Cardiac fibroblast (primary cell): ENCODE measurements around the gene CAMTA1.

Experiments used
- DNase-seq, 2 donors: peaks; one replicate each; pipeline versions ENCODE4 v3.0.0 to v3.0.0-alpha.2; 2010; ENCODE audit warnings: low read depth in 2 of 2
- H3K4me3 ChIP-seq, 2 donors: replicated peaks in 1 of 2; 1 replicate in 1 of 2; 2 replicates in 1 of 2; pipeline ENCODE4 v1.5.1; 2011; ENCODE audit warnings: low read depth in 2 of 2, low read length in 2 of 2, mild to moderate bottlenecking in 2 of 2, moderate library complexity in 1 of 2
- TF ChIP-seq, protein P1 (sequence below): IDR thresholded peaks from one replicate; pipeline ENCODE4 v1.5.1; 2011; ENCODE audit warnings: low read depth, mild to moderate bottlenecking, low read length, inconsistent platforms

The CAMTA1 gene

DNA sequence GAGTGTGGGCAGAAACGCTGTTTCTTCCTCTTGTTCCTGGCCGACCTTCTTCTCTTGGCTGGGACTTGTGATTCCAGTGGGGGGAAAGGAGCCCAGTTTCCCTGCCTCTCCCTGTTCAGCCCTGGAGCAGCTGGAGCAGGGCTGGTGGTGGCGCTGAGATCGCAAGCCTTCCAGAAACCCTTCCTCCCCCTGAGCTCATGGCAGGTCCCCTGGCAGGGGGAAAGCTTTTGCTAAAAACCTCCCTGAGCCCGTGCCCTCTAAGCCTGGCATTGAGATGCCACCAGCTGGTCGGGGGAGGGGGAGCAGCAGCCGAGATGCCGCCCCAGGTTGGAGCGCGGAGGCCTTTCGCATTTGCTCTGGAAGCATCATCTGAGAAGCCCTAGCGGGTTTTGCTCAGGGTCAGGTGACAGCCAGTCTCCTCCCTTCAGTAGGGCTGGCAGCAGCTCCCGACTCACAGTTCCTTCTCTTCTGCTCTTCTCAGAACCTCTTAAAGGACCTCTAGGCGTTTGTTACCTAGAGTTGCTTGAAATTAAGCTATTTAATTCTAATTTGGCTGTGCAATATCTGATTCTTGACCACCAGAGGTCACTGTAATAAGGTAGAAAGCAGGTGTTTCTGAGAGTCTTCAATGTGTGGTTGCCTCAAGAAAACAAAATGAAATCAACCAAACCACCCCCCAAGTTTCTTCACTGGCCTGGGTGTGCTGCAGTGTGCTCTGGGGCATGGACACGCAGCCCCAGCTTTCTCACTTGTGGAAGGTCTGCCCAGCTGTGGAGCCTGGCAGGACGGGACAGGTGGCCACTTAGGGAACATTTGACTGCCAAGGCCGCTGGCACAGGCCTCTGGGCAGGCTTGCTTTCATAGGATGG, 257.3 kb downstream of the CAMTA1 start:
- DNase-seq = peak; percentile 33 to 46
- TF ChIP-seq, protein P1, sequence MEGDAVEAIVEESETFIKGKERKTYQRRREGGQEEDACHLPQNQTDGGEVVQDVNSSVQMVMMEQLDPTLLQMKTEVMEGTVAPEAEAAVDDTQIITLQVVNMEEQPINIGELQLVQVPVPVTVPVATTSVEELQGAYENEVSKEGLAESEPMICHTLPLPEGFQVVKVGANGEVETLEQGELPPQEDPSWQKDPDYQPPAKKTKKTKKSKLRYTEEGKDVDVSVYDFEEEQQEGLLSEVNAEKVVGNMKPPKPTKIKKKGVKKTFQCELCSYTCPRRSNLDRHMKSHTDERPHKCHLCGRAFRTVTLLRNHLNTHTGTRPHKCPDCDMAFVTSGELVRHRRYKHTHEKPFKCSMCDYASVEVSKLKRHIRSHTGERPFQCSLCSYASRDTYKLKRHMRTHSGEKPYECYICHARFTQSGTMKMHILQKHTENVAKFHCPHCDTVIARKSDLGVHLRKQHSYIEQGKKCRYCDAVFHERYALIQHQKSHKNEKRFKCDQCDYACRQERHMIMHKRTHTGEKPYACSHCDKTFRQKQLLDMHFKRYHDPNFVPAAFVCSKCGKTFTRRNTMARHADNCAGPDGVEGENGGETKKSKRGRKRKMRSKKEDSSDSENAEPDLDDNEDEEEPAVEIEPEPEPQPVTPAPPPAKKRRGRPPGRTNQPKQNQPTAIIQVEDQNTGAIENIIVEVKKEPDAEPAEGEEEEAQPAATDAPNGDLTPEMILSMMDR = peak; percentile 47
- no peak overlapping the region for H3K4me3 ChIP-seq

DNA sequence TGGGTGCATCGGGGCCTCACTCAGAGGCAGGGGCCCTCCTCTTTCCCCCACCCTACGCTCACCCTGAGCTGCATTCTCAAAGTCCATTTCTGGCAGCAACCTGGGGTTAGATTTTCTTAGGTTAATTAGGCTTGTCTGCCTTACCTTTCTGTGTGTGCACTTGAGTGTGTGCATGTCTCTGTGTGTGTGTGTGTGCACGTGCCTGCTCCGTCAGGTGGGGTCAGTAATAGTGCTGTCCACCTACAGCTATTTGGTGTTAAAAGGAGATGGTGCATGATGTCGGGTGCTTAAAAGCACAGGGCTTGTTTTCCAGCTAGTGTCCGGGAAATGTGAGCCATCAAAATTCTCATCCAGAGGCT, 257.9 kb downstream of the CAMTA1 start:
- H3K4me3 ChIP-seq = no peak overlapping the region
- DNase-seq = no peak
- TF ChIP-seq, protein P1 = no peak

DNA sequence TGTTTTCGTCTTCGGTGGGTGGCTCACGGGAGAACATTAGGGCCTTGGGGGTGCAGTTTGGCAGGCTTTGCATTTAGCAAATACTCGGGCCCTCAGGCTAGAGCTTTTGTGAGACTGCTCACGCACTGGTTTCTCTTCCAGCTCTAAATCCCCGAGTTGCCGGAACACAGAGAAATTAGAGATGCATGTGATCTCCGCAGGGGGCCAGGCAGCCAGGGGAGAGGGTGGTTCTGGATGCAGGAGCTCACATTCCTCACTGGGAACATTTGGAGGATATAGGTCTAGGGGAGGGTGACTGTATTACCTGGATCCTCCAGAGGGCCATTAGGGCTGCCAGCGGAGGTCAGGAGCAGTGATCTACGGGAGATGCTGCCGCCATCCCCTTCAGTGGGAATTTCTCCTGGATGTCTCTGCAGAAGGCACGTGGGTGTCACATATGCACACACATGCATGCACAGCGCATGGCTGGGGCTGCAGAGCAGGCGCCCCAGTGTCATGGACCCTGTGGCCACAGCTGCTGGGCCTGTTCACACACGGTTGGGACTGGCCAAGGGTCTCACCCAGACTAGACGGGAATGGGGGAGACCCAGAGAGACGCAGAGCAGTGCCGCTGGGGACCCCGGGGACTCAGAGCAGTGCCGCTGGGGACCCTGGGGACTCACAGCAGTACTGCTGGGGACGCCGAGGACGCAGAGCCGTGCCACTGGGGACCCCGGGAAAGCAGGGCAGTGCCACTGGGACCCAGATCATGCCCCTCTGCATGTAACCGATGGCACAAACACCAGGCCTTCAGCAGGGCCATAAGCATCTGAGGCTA, 258.7 kb downstream of the CAMTA1 start:
- no peak overlapping the region for H3K4me3 ChIP-seq

DNA sequence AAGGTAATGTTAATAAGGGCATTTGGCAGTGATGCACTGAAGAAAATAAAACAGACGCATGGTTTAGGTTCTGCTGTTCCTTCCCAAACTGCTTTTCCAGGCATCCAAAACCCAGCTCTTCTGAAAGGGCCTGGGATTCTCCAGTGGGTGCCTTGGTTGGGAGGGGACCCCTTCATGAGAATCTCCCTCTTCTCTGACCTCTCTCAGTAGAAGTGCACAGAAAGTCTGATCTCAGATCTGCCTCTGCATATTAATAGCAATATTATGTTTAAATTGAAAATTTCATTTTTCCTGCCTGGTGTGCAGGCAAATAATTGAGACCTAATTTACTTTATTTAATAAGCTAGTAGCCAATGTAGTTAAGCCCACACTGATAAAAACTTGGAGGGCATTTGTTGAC, 260.6 kb downstream of the CAMTA1 start:
- no peak for DNase-seq
- H3K4me3 ChIP-seq = no peak overlapping the region
- TF ChIP-seq, protein P1 = no peak

More for the DNA sequence above, 258.7 kb downstream of the CAMTA1 start:
- DNase-seq = no peak
- TF ChIP-seq, protein P1 = no peak

DNA sequence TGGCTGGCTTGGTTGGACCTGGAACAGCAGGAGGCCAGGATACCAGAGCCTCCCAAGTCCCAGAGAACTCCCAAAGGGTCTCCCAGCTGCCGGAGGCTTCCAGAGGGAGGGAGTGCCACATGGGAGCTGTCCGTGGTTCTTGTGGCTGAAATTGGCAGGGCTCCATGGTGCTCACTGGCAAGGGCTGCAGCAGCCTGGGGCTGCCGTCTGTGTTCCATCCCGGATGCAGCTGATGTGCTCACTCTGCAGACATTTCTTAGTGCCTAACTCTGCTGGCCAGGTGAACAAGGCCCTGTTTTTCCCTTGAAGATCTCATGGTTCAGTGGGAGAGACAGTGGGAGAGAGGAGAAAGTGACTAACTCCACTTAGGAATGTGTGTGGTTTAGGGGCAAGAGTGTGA, 261.1 kb downstream of the CAMTA1 start:
- TF ChIP-seq, protein P1 = no peak
- no peak overlapping the region for H3K4me3 ChIP-seq
- peak; percentile 39 to 66 for DNase-seq

DNA sequence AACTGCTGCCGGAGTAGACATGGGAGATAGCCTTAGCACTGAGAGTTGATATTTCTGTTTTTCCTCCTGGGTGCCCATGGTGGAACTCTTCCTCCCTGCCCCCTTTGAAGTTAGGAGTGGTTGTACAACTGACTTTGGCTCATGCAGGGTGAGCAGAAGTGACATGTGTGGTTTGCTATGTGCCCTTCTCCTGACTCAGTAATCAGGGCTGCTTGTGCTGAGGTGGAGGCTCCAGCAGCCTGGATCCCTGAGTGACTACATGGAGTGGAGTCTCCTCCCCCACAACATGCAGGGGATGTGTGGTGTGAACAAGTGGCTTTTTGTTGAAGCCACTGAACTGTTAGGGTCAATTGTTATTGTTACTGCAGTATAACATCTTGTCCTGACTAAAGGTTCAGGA, 261.6 kb downstream of the CAMTA1 start:
- DNase-seq = no peak
- TF ChIP-seq, protein P1 = no peak

More for the DNA sequence above, 261.6 kb downstream of the CAMTA1 start:
- H3K4me3 ChIP-seq = no peak overlapping the region
